Activated CD4-positive, alpha-beta T cell treated with anti-CD3 and anti-CD28 coated beads, Interleukin-2, amount 50 U/mL, for 16 hours (primary cell): Measurements from ENCODE around the gene EYA2.
"Not testable (repeated sequence)": the region's sequence is repeated elsewhere in the genome, so short reads cannot be mapped to it uniquely, and the experiment has no call there.

Experiments used
- DNase-seq: peaks from one replicate; pipeline ENCODE4 v3.0.0-alpha.2; 2020

EYA2 gene

DNA sequence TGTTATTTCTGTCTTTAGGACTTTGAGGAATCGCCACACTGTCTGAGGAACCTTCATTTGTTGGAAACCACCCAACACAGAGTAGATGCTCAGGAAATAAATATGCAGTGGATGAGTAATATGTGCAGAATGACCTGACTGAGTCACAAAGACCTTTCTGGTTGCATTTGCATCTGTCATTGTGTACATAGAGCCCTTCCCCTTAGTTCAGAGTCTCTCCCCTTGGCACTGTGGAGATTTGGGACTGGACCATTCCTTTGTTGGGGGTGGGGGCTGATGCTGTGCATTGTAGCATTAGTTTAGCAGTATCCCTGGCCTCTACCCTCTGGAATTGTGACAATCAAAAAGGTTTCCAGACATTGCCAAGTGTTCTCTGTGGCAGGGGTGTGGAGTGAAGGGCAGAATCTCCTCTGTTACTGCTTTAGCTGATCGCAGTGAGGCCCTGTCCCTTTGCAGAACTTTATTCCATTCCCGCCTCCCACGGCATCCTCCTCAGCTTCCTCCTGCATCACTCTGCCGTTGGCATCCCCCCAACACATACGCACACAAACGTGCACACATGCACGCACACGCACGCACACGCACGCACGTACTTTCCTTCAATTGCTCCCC, 64.5 kb downstream of the EYA2 start:
- no peak for DNase-seq

DNA sequence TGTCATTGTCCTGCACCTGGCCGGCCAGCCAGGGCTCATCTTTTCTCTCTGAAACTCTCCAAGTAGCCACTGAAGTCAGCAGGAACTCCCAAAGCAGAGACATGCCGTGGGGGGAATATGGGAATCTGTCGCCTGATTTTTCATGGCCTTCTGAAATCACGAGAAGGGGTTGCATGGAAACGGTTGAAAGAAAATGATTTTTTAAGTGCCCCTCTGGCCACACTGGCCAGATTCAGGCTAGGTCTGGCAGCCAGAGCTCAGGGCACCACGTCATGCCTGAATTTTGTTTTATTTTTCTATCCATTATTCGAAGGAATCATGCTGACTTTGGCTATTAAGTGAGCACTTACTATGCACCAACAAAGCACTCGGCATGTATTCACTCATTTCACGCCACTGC, 65.2 kb downstream of the EYA2 start:
- DNase-seq = no peak

DNA sequence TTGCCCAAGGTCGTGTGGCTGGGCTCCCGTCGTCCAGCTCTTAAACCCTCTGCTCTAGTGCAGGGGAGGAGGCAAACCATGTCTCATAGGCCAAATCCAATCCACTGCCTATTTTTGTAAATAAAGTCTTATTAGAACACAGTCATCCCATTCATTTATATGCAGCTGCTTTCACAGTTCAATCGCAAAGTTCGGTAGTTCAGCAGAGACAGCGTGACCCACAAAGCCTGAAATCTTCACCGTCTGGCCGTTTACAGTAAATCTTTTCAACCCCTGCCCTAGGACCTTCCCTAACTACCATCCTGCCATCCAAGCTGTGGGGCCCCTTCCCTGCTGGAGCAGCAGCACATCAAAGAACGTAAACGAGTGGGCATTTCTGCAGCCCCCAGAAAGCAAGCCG, 65.9 kb downstream of the EYA2 start:
- DNase-seq = no peak

DNA sequence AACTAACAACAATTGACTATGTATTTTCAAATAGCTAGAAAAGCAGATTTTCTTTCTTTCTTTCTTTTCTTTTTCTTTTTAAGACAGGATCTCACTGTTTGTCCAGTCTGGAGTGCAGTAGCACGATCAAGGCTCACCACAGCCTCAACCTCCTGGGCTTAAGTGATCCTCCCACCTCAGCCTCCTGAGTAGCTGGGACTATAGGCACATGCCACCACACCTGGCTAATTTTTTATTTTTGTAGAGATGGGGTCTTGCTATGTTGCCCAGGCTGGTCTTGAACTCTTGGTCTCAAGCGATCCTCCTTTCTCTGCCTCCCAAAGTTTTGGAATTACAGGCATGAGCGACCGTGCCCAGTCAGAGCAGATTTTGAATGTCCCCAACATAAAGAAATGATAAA, 67.3 kb downstream of the EYA2 start:
- DNase-seq = not testable (repeated sequence)

DNA sequence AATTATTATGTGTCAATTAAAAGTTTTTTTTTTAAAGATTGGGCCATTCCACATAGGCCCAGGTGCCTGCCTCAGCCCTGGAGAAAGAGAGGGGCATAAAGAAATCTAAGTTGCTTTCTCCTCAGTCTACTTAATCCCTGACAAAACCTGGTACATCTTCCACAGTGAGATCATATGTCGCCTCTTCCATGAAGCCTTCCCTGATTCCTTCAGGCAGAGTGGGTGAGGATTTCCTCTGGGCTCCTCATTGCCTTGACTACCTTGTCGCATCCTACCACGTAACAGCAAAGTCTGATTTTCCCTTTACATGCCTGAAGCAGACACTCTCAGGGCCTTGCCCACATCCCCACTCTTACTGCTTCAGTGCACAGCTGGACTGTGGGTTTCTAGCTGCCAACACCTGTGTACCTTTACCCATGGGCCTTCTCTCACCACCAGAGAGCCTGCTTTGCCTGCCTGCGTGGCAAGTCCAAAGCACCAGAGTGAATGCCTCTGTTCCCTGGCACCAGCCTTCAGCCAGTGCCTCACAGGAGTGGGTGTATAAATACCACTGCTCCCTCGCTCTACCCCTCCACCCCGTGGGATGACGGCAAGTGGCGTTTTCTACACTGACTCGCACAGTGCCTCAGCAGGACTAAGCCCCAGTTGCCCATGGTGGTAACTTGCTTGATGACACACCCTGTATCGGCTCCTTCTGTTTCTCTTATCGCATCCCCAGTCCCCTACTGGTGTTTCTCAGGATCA, 68.0 kb downstream of the EYA2 start:
- no peak for DNase-seq

DNA sequence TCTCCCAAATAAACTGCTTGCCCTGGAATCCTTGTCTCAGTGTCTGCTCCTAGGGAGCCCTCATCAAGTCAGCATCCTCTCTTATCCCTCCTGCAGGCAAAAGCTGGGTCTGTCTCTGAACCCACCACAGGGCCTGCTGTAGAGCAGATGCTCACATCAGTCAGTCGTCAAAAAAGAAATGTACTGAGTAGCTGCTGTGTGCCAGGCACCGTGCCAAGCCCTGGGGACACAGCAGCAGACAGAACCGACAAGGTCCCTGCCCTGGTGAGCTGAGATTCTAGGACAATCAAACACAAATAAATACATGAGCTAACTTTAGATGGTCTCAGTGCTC, 68.5 kb downstream of the EYA2 start:
- DNase-seq = no peak

DNA sequence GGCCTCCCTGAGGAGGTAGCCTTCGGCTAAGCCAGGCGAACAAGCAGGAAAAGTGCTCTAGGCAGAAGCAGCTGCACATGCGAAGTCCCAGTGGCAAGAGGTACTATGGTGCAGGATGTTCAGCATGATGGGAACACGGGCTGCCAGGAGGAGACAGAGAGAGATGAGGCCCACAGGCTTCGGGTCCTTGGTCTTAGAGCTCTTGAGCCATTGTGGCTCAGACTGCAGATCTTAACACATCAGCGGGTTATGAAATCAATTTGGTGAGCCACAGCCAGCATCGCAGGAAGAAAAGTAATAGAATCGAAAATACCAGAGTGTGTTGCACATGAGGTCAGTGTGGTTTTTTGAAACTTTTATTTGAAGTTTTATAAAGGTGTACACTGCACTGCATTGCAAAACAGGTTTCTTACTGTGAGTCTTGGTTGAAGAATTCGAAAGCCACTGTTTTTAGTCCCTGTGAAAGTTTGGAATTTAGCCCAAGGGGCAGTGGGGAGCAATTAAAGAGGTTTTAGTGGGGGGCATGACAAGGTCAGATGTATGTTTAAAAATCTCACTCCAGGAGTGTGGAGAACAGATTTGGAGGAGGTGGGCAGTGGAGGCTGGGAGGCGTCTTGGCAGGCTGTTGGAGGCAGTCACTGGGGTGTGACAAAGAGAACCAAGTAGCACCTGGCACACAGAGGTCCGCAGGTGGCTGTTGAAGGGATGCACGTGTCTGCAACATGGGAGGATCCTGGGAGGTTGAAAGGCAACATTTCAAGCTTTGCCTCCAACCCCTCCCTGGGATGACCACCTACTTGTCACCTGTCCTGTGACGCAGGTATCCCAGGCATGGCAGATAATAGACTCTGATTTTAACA, 69.3 kb downstream of the EYA2 start:
- no peak for DNase-seq

DNA sequence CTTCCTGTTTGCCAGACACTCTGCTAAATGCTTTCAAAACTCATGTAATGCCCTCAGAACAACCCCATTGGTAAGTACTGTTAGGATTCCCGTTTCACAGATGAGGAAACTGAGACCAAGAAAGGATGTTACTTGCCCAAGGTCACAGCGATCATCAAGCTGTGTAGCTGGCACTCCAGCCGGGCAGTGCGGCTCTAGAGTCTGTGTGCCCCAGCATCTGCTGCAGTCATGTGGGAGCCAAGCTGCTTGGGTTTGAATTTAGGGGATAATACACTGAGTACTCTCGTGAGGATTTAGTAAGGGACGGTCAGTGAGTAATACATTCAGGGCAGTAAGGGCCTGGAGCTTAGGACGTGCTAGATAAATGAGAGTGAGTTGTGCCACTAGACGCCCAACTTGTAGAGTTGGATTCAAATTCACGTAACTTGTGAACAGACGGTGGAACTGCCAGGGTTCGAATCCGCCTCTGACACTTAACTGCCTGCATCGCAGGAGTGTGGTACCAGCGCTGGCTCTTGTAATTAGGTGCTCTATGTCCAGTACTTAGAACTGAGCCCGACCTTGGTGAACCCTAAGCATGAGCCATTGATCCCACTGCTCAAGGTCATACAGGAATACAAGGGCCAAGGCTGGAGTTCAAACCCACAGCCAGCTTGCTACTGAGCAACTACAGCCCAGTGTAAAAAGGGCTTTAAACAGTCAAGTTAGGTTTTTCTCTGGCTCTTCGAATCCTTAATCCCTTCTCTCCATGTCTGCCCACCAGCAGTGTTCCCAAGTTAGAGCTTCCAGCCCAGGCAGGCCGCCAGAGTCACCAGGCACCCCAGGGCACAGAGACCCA, 70.2 kb downstream of the EYA2 start:
- no peak for DNase-seq

DNA sequence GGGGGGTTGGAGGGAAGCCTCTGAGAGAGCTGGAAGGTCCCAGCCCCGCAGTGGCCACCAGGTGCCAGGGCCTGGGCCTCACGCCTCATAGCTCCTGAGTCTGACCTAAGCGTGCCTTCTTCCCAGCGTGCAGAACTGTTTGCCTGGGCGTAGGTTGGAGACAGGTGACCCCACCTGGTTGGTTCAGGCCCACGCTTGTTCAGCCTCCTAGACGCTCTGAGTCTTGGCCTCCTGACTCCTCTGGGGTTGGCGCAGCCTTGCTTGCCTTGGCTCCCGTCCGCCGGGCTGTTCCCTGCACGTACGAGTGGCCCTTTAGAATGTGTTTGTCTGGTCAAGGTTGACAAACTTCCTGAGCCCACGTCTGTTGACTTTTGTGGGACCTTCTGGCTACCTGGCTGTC, 70.8 kb downstream of the EYA2 start:
- no peak for DNase-seq

DNA sequence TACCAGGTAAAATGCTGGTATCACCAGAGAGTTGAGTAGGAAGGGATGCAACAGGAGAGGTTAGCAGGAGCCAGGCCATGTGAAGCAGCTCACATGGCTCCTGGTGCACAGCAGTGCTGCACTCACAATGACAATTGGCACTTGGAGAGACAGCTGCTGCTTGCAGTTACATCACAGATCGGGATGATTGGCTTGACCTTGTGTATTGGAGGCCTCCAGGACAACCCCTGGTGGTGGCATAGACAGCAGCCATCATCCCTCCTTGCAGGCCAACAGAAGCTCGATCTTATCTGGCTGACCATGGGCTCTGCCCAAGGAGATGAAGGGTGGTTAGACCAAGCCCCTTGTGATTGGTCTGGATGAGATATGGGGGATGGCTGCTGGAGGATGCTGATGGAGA, 73.0 kb downstream of the EYA2 start:
- DNase-seq = no peak

DNA sequence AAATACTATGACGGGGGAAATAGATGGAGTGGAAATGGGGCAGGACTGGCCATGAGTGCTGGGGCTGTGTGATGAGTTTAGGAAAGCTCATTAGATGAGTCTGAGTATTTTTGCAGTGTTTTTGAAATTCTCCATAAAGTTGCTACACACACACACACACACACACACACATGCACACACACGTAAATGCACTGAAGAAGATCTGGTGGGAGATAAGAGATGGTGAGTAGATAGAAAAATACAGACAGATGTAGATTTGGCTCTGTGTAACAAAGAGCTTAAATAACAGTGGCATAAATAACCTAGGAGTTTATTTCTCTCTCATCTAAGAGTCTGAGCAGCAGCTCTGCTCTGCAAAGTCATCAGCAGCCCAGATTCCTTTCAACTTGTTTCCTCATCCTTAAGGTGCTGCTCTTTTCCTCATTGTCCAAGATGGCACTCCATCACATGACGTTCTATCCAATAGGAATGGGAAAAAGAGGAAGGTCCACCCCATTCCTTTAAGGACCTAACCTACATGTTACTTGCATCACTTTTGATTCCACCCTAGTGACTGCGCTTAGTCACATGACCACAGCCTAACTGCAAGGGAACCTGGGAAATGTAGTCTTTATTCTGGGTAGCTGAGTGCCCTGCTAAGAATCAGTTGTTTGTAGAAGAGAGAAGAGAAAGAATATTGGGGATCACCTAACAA, 76.4 kb downstream of the EYA2 start:
- peak; percentile 48 for DNase-seq

DNA sequence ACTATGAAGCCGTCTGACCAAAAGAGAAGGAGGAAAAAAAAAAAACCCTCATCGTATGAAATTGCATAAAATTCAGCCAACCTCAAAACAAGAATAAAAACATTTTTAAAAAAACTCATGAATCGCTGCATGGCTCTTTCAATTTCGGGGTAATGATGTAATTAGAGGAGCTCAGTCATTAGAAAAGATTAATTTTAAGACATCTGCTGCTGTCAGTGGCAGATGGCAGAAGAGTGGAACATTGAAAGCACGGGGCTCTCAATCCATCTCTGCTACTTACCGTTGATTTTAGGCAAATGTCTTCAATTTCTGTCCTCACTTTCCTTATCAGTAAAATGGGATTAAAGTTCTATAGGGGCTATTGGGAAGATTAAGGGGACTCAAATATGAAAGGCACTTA, 79.1 kb downstream of the EYA2 start:
- no peak for DNase-seq

DNA sequence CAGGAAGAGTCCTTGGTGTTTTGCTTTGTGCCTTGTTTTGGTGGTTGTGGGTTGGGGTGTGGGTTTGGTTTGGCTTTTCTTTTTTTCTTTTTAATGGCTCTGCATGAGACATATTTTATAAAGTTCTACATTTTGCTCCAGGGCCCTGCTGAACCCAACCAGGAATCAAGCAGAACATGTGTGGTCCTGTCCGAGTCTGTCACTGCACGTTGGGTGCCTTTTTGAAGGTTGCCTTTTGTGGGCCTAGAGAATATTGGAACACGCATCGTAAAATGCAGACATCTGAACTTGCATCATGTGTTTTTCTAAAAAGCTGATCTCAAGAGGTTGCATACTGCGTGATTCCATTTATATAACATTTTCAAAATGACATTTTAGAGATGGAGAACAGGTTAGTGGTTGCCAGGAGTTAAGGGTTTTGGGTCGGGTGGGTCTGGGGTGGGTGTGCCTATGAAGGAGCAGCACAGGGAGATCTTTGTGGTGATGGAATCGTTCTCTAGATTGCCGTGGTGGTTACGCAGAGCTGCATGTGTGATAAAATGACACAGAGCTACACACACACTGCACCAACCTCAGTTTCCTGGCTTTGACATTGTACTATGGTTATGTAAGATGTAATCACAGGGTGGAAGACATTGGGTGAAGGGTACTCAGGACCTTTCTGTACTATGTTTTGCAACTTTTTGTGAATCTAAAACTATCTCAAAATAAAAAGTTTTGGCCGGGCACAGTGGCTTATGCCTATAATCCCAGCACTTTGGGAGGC, 80.2 kb downstream of the EYA2 start:
- DNase-seq = no peak

DNA sequence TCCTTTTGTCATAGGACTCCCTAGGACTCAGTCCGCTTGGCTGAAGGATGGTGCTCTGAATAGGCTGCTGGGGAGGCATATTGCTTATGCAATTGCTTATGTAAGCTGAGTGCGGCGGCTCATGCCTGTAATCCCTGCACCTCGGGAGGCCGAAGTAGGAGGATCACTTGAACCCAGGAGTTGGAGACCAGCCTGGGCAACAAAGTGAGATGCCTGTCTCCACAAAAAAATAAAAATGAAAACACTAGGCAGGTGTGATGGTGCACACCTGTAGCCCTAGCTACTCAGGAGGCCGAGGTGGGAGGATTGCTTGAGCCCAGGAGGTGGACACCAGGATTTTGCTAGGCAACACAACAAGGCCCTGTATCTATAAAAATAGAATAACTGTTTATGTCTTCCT, 81.3 kb downstream of the EYA2 start:
- no peak for DNase-seq

DNA sequence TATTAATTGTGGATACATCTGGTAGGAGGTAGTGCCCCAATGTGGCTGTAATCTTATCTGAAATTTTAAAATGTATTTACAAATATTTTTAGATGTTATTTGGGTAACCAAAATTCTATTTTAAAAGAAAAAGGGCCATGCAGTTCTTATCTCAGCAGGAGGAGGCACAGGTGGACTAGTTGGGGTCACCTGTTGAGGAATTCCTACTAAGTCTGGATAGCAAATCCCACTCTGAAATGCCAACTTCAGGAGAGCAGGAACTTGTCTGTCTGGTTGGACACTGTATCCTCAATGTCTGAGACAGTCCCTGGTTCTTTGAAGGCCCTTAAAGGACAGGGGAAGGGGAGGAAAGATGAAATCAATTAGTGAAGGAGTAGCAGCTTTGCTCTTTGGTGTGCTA, 82.6 kb downstream of the EYA2 start:
- DNase-seq = no peak

DNA sequence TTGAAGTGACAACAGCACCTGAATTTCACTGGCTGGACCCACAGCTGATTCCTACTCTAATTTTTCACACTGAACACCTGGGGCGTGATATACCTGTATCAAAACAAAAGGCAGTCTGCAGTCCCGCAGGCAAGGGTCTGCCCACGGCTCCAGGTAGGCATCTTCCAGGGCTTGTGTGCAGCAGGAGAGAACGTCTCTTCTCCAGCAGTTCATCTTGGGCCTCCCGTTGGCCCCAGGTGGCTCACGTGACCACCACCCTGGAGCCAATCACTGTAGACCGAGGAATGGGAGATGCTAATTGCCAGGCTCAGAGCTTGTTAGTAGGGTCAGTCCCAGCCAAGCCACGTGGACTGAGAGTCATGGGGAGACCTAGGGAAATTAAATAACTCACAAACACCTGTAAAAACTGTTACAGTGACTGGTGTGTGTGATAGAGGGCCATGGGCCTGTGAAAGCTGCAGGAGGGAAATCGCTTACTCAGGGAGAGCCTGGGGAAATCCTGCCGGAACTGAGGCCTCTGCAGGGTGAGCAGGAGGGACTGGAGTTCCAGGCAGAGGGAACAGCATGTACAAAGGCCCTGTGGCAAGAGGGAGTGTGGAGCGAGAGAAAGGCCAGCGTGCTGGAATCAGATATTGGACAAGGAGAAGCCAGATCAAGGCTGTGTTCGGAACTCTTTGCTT, 83.4 kb downstream of the EYA2 start:
- no peak for DNase-seq

DNA sequence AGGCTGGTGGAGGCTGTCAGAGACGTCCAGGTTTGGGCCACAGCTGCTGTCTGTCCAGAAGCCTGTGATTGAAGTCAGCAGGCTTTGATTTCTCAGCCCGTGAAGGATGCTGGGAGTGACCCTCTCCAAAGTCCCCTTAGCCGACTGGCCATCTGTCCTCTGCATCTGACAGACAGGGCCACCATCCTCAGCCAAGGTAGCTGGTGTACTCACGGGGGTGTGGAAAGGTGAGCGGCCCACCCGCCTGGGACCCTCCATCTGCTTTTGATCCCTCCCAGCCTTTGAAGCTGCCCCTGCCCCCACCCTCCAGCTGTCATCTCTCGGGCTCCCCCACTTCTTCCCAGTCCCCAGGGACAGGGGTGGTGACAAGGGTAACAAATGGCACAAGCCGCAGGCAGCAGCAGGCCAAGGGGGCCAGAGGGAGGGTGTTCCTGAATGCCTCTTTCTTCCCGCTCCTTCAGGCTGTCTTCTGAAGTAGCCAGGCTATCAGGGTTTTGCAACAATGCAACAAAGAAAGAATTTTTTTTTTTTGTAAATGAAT, 84.4 kb downstream of the EYA2 start:
- no peak for DNase-seq

DNA sequence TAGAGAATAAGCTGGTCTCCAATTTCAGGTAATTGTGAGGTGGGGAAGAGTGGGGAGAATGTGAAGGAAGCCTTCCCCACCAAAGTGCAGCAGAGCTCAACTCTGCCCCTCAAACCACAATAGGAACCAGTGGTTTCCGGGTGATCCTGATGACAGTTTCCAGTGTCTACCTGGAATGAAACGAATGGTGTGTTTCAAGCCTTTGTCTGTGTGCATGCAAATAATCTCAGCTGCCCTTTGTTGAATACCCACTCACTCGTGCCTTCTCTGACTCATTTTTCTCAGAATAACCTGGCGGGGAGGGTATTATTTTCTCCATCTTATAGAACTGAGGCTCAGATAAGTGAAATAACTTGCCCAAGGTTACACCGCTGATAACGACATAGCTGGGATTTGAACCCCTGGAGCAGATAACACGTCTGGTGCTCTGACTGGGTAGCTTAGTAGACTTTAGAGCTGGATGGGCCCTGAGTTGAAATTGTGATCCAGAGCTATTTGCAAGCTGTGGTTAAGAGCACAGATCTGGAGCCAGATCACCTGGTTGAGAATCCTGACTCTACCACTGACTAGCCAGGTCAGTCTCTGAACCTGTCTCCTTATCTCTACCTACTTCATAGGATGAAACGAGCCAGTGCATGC, 85.1 kb downstream of the EYA2 start:
- peak; percentile 38 for DNase-seq

DNA sequence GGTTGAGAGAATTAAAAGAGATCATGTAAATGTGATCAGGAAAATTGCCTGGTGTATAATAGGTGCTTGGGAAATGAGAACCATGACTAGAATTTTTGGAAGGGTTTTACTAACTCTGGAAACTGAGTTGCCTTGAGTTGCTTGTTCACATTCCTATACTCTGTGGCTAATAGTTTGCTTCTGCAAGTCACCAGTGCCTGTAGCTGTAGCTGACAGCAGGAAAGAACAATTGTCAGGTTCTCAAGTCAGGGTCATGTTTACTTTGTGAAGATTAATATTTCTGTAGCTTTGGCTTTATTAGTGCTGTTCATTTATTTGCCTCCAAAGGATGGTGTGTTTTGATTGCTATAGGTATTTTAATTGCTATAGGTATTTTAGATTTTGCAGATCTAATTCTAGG, 86.5 kb downstream of the EYA2 start:
- no peak for DNase-seq

DNA sequence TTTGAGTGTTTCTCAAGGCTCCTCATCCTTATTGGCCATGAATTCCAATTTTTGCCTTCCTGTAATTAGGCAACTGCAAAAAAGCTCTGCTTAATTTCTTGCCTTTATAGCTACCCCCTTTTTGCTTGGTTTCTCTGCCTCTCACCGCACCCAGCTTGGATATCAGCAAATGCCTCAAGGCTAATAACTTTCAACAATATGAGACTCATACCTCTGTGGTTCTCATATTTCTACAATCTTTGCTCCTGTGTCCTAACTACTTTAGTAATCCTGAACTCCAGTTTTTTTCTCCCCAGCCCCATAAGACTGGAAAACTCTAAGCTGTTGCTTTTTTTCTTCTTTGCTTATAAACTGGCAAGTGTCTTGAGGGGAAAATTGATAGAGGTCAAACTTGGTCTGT, 88.8 kb downstream of the EYA2 start:
- no peak for DNase-seq
